ENCODE results near the gene ERCC5.

Gene ERCC5

GRCh38 chr13:102909971-102910370 is 64.1 kb downstream of the ERCC5 start:
- no peaks in the 10 kb centered on the region for H3K36me3 Mint-ChIP-seq
- H3K27me3 Mint-ChIP-seq, result peaks cover 19 to 21% of the 10 kb centered on the region in 2 donors
- H3K4me1 Mint-ChIP-seq, result no peaks in the 10 kb centered on the region
- no peak overlapping the region for H3K27ac Mint-ChIP-seq
- no peak overlapping the region for H3K4me3 Mint-ChIP-seq
- H3K9me3 Mint-ChIP-seq, result no peaks in the 10 kb centered on the region
- DNase-seq (no peak), ATAC-seq (replicated peaks) (no peak)

GRCh38 chr13:102911336-102911735 is 65.5 kb downstream of the ERCC5 start:
- DNase-seq (no peak), ATAC-seq (replicated peaks) (no peak)
- H3K9me3 Mint-ChIP-seq, result no peaks in the 10 kb centered on the region
- no peak overlapping the region for H3K27ac Mint-ChIP-seq
- no peak overlapping the region for H3K4me3 Mint-ChIP-seq
- peaks cover 0 to 3% of the 10 kb centered on the region in 2 donors for H3K4me1 Mint-ChIP-seq
- H3K27me3 Mint-ChIP-seq, result peaks cover 14 to 21% of the 10 kb centered on the region in 2 donors
- no peaks in the 10 kb centered on the region for H3K36me3 Mint-ChIP-seq

- H3K4me3 Mint-ChIP-seq, result no peak overlapping the region
- no peaks in the 10 kb centered on the region for H3K9me3 Mint-ChIP-seq
- ATAC-seq (replicated peaks), result no peak
- H3K27ac Mint-ChIP-seq, result no peak overlapping the region
- H3K27me3 Mint-ChIP-seq, result peaks cover 10 to 15% of the 10 kb centered on the region in 2 donors
- peaks cover 0 to 4% of the 10 kb centered on the region in 2 donors for H3K4me1 Mint-ChIP-seq
- no peaks in the 10 kb centered on the region for H3K36me3 Mint-ChIP-seq
- DNase-seq, result no peak
Observed at GRCh38 chr13:102912599-102912998, 66.8 kb downstream of the ERCC5 start.

GRCh38 chr13:102913914-102914313 is 68.1 kb downstream of the ERCC5 start:
- H3K27me3 Mint-ChIP-seq, result peaks cover 8 to 10% of the 10 kb centered on the region in 2 donors
- peaks cover 0 to 1% of the 10 kb centered on the region in 2 donors for H3K9me3 Mint-ChIP-seq
- ATAC-seq (replicated peaks) (no peak), DNase-seq (no peak)
- H3K36me3 Mint-ChIP-seq, result no peaks in the 10 kb centered on the region
- no peak overlapping the region for H3K27ac Mint-ChIP-seq
- H3K4me3 Mint-ChIP-seq, result no peak overlapping the region
- peaks cover 0 to 4% of the 10 kb centered on the region in 2 donors for H3K4me1 Mint-ChIP-seq

- no peak overlapping the region for H3K27ac Mint-ChIP-seq
- H3K36me3 Mint-ChIP-seq, result no peaks in the 10 kb centered on the region
Observed at GRCh38 chr13:102914339-102914930, 68.6 kb downstream of the ERCC5 start.

GRCh38 chr13:102915393-102915930 is 69.6 kb downstream of the ERCC5 start:
- Mint-ChIP-seq H3K9me3 (peaks cover 0 to 3% of the 10 kb centered on the region in 2 donors), H3K4me1 (peaks cover 0 to 4% of the 10 kb centered on the region in 2 donors), H3K27me3 (peaks cover 6 to 8% of the 10 kb centered on the region in 2 donors), H3K27ac (no peak overlapping the region), H3K36me3 (no peaks in the 10 kb centered on the region), H3K4me3 (no peak overlapping the region)
- ATAC-seq (replicated peaks) (no peak), DNase-seq (no peak)

More at GRCh38 chr13:102914339-102914930, 68.6 kb downstream of the ERCC5 start:
- H3K27me3 Mint-ChIP-seq, result peaks cover 8 to 10% of the 10 kb centered on the region in 2 donors
- ATAC-seq (replicated peaks) (no peak), DNase-seq (no peak)
- H3K9me3 Mint-ChIP-seq, result peaks cover 0 to 1% of the 10 kb centered on the region in 2 donors
- H3K4me3 Mint-ChIP-seq, result no peak overlapping the region
- peaks cover 0 to 4% of the 10 kb centered on the region in 2 donors for H3K4me1 Mint-ChIP-seq

- H3K4me1 Mint-ChIP-seq, result peaks cover 0 to 4% of the 10 kb centered on the region in 2 donors
- peaks cover 0 to 3% of the 10 kb centered on the region in 2 donors for H3K9me3 Mint-ChIP-seq
- H3K4me3 Mint-ChIP-seq, result no peak overlapping the region
- ATAC-seq (replicated peaks), result no peak
- no peaks in the 10 kb centered on the region for H3K36me3 Mint-ChIP-seq
- H3K27ac Mint-ChIP-seq, result no peak overlapping the region
- DNase-seq, result no peak
- H3K27me3 Mint-ChIP-seq, result peaks cover 6 to 14% of the 10 kb centered on the region in 2 donors
Observed at GRCh38 chr13:102917019-102917418, 71.2 kb downstream of the ERCC5 start.

- DNase-seq (no peak), ATAC-seq (replicated peaks) (no peak)
- Mint-ChIP-seq H3K27ac (no peak overlapping the region), H3K4me1 (no peaks in the 10 kb centered on the region), H3K9me3 (peaks cover 14 to 15% of the 10 kb centered on the region in 2 donors), H3K36me3 (peaks cover 3 to 10% of the 10 kb centered on the region in 2 donors), H3K27me3 (peaks cover 4 to 6% of the 10 kb centered on the region in 2 donors), H3K4me3 (no peak overlapping the region)
Observed at GRCh38 chr13:102922184-102922583, 76.4 kb downstream of the ERCC5 start.

Data from stimulated activated naive B cell treated with anti-CD40 and anti-IgM and Interleukin-4, amounts not matched to agents 10 μg/mL and 1 μg/mL and 100 μg/mL, for 72 hours (primary cell).